Renal cortex interstitium (tissue), 11 donors: ENCODE data around the gene NRGN. TPM values are rescaled to one million over a fixed set of nuclear protein-coding genes. Genes with fewer than 3 reads are reported as not detected.

Source experiments
- DNase-seq, 11 donors: peaks; one replicate each; pipeline ENCODE4 v3.0.0-alpha.2; 2013; ENCODE audit warnings: low read depth in 9 of 11, low spot score in 4 of 11; ENCODE audit errors: extremely low read depth in 1 of 11
- polyA plus RNA-seq, 3 donors: library from polyadenylated mRNA; unstranded; fragments of 120-200 nt; gene quantifications; one replicate each; pipeline ENCODE4 v1.2.1, GENCODE V29; 2013; ENCODE audit not compliant: insufficient read length in 3 of 3

Gene NRGN
- polyA plus RNA-seq, 3 donors: 14.3 to 26.3 (median 18.8) TPM

- DNase-seq: no peak
Measured at GRCh38 chr11:124732230-124732629, 7.5 kb upstream of the NRGN start.

GRCh38 chr11:124736736-124737135 is 3.0 kb upstream of the NRGN start:
- DNase-seq: no peak

- no peak for DNase-seq
Measured at GRCh38 chr11:124737638-124738305, 2.0 kb upstream of the NRGN start.

- no peak for DNase-seq
Measured at GRCh38 chr11:124738713-124739478, 846 bp upstream of the NRGN start.

- DNase-seq: no peak
Measured at GRCh38 chr11:124740277-124740882, 638 bp downstream of the NRGN start.

- DNase-seq: no peak
Measured at GRCh38 chr11:124742555-124742954, 2.8 kb downstream of the NRGN start.

GRCh38 chr11:124743050-124743449 is 3.3 kb downstream of the NRGN start:
- no peak for DNase-seq

- DNase-seq: no peak
Measured at GRCh38 chr11:124745270-124745834, 5.6 kb downstream of the NRGN start.

- no peak for DNase-seq
Measured at GRCh38 chr11:124745835-124746620, 6.3 kb downstream of the NRGN start.

GRCh38 chr11:124746621-124747243 is 7.0 kb downstream of the NRGN start:
- no peak for DNase-seq

GRCh38 chr11:124747406-124748099 is 7.8 kb downstream of the NRGN start:
- no peak for DNase-seq

GRCh38 chr11:124748100-124748418 is 8.3 kb downstream of the NRGN start:
- no peak for DNase-seq

GRCh38 chr11:124748481-124749343 is 9.0 kb downstream of the NRGN start:
- DNase-seq: no peak

- no peak for DNase-seq
Measured at GRCh38 chr11:124749912-124750311, 10.2 kb downstream of the NRGN start.

- no peak for DNase-seq
Measured at GRCh38 chr11:124751391-124751740, 11.6 kb downstream of the NRGN start.

GRCh38 chr11:124751741-124752470 is 12.2 kb downstream of the NRGN start, which contains the start of gene VSIG2:
Gene VSIG2 (minus strand): TSS chr11:124752255. CDS start chr11:124752137, 118 bp downstream.
- DNase-seq: no peak
